Coronary artery (tissue), 2 donors: Measurements from ENCODE around the gene IRGQ.

ENCODE experiments used
- DNase-seq: peaks from one replicate; pipeline ENCODE4 v3.0.0-alpha.2; 2017; ENCODE audit warnings: low spot score
- H3K27ac ChIP-seq, 2 donors: fragments of 200-600 bp; sonication (generic); one replicate each; pipeline ENCODE4 v1.5.1; 2016 to 2019
- H3K4me3 ChIP-seq: fragments of 200-600 bp; sonication (generic); 2 replicates; pipeline ENCODE4 v1.5.1; 2016; ENCODE audit warnings: mild to moderate bottlenecking, moderate library complexity
- CTCF ChIP-seq: fragments of 200-600 bp; sonication (generic); IDR thresholded peaks from one replicate; pipeline ENCODE4 v1.5.1; 2019; ENCODE audit warnings: antibody characterized with exemption

The IRGQ gene

GRCh38 chr19:43595605-43595998 is 332 bp downstream of the IRGQ start:
- TF ChIP-seq CTCF, result no peak
- H3K27ac ChIP-seq, result peak overlapping the region; percentile 76 to 97
- DNase-seq, result no peak
- H3K4me3 ChIP-seq, result peak overlapping the region; percentile 67

- no peak for DNase-seq
Measured at GRCh38 chr19:43594710-43595604, 977 bp downstream of the IRGQ start.

GRCh38 chr19:43594081-43594697 is 1.7 kb downstream of the IRGQ start:
- Histone ChIP-seq H3K27ac (peak overlapping the region in 1 of 2 donors; percentile 76), H3K4me3 (peak overlapping the region; percentile 67)
- no peak for DNase-seq
- no peak for TF ChIP-seq CTCF

More at GRCh38 chr19:43594710-43595604, 977 bp downstream of the IRGQ start:
- peak; percentile 45 for TF ChIP-seq CTCF
- H3K4me3 ChIP-seq, result peak overlapping the region; percentile 67
- peak overlapping the region; percentile 76 to 97 for H3K27ac ChIP-seq

GRCh38 chr19:43592800-43593350 is 3.1 kb downstream of the IRGQ start:
- no peak overlapping the region for H3K27ac ChIP-seq
- no peak overlapping the region for H3K4me3 ChIP-seq
- no peak for DNase-seq
- no peak for TF ChIP-seq CTCF

GRCh38 chr19:43591904-43592772 is 3.8 kb downstream of the IRGQ start:
- H3K27ac ChIP-seq, result no peak overlapping the region
- no peak for TF ChIP-seq CTCF
- H3K4me3 ChIP-seq, result no peak overlapping the region
- no peak for DNase-seq

- no peak overlapping the region for H3K27ac ChIP-seq
- no peak for TF ChIP-seq CTCF
Measured at GRCh38 chr19:43589678-43590077, 6.3 kb downstream of the IRGQ start.

More at GRCh38 chr19:43589678-43590077, 6.3 kb downstream of the IRGQ start:
- DNase-seq, result no peak
- no peak overlapping the region for H3K4me3 ChIP-seq
